Natural killer cell (primary cell): ENCODE results near the gene TCHP. TPM values are rescaled to one million over a fixed set of nuclear protein-coding genes. Genes with fewer than 3 reads are reported as not detected.

Experiments
- ATAC-seq, 3 donors: fragments of 150-1000 bp in 2 of 3; fragments of 200-7000 bp in 1 of 3; cut with Tn5 transposase; 1 replicate in 1 of 3; 2 replicates in 2 of 3; pipeline ENCODE4 v1.10.0; 2021; ENCODE audit warnings: mild to moderate bottlenecking in 2 of 3, moderate library complexity in 2 of 3
- DNase-seq, 2 donors: peaks; one replicate each; pipeline versions ENCODE4 v3.0.0 to v3.0.0-alpha.2; 2013 to 2021; ENCODE audit warnings: mixed read lengths in 1 of 2
- H3K27ac ChIP-seq: one replicate; pipeline ENCODE4 v1.5.1; 2013; ENCODE audit warnings: mild to moderate bottlenecking, low read length
- H3K27me3 ChIP-seq: one replicate; pipeline ENCODE4 v1.6.1; 2013; ENCODE audit warnings: low read length; ENCODE audit not compliant: control insufficient read depth, insufficient read depth
- H3K36me3 ChIP-seq: one replicate; pipeline ENCODE4 v1.6.1; 2013; ENCODE audit warnings: low read length; ENCODE audit not compliant: control insufficient read depth, insufficient read depth
- H3K4me1 ChIP-seq: one replicate; pipeline ENCODE4 v1.6.1; 2013; ENCODE audit warnings: low read length; ENCODE audit not compliant: control insufficient read depth, insufficient read depth
- H3K4me3 ChIP-seq: one replicate; pipeline ENCODE4 v1.5.1; 2013; ENCODE audit warnings: low read length
- H3K9me3 ChIP-seq: one replicate; pipeline ENCODE4 v1.6.1; 2013; ENCODE audit warnings: low read length; ENCODE audit not compliant: control insufficient read depth, insufficient read depth
- H3K27ac Mint-ChIP-seq, 2 donors: one replicate each; pipeline ENCODE4 v1.8.0; 2022; ENCODE audit warnings: mild to moderate bottlenecking in 2 of 2, mixed read lengths in 2 of 2, moderate library complexity in 1 of 2
- H3K27me3 Mint-ChIP-seq, 2 donors: one replicate each; pipeline ENCODE4 v1.8.0; 2022; ENCODE audit warnings: low read depth in 2 of 2, mixed read lengths in 2 of 2
- H3K36me3 Mint-ChIP-seq: one replicate; pipeline ENCODE4 v1.8.0; 2022; ENCODE audit warnings: mixed read lengths
- H3K4me1 Mint-ChIP-seq, 2 donors: one replicate each; pipeline ENCODE4 v1.8.0; 2022; ENCODE audit warnings: mixed read lengths in 2 of 2
- H3K4me3 Mint-ChIP-seq: one replicate; pipeline ENCODE4 v1.8.0; 2022; ENCODE audit warnings: mild to moderate bottlenecking, moderate library complexity, mixed read lengths
- H3K9me3 Mint-ChIP-seq, 2 donors: one replicate each; pipeline ENCODE4 v1.8.0; 2022; ENCODE audit warnings: mixed read lengths in 2 of 2
- WGBS: methylation state at CpG from one replicate; pipeline ENCODE4 v1.1.7; 2013; ENCODE audit warnings: missing lambda C conversion rate; ENCODE audit not compliant: insufficient coverage; 5-methylcytosine and 5-hydroxymethylcytosine counted together
- intact Hi-C: fragments of 100-400 bp; cut with micrococcal nuclease; formaldehyde crosslinking; loops from one replicate; pipeline ENCODE4 v1.14.2; 2022
- total RNA-seq, 4 donors: library from RNA; stranded (reverse); fragments of 120-200 nt in 1 of 4; gene quantifications; one replicate each; pipeline versions ENCODE4 v1.2.3 to v1.2.4, GENCODE V29; 2013 to 2022
- TF ChIP-seq, protein P1 (sequence below): fragments of 200-600 bp; IDR thresholded peaks from one replicate; pipeline ENCODE4 v1.8.0; 2022; ENCODE audit warnings: antibody characterized with exemption

The TCHP gene
- total RNA-seq, 3 donors from 2014 or later (not counting 1 experiment from before 2014, with no cell fraction given): 33.7 to 42.5 (median 38.7) TPM

DNA sequence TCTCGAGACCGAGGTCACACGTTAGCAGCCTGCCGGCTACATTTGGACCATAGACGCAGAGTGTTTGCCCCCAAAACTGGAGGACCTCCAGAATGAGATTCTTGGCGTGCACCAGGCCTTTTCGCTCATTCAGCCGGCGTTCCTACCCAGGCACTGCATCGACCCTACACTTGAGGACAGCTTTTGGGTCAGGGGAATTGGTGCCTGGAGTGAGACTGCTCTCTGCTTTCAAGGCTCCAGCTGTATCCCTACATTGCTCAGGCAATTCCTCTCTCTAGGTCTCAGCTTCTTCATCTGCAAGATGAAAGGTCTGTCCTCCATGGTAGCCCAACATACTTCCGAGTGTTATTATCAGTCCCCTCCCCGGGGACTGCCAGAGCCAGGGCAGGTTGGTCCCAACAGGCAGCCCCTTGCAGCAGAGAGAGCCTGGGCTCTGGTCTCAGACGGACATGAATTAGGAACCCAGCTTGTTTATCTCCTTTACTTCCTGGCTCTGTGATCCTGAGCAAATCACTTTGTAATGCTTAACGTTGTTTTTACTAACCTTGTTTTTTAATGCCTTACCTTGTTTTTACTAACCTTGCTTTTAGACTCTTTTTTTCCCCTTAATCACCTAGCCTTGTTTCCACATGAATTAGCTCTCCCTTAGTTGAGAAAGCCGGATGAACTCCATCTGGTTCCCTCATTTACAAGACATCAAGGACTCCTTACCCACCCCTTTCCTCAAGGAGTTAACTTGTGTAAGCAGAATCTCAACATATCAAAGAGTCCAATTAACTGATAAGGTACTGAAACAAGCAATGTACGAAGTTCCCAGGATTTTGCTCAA lies 892 bp downstream of the TCHP start:
- H3K4me1 ChIP-seq: peaks cover 24% of the 10 kb centered on the region
- DNase-seq: no peak
- Mint-ChIP-seq H3K27ac (peak overlapping the region; percentile 95 to 96), H3K9me3 (no peaks in the 10 kb centered on the region), H3K27me3 (no peaks in the 10 kb centered on the region), H3K4me1 (peaks cover 25 to 32% of the 10 kb centered on the region in 2 donors), H3K36me3 (peaks cover 14% of the 10 kb centered on the region), H3K4me3 (peak overlapping the region; percentile 99)
- peaks cover 32% of the 10 kb centered on the region for H3K36me3 ChIP-seq
- peak overlapping the region; percentile 22 for H3K27ac ChIP-seq
- H3K4me3 ChIP-seq: peak overlapping the region; percentile 77
- no peaks in the 10 kb centered on the region for H3K27me3 ChIP-seq
- intact Hi-C loops: loop anchor here (1.0 to 5.0 kb wide), 3 partner anchors 20 to 96 kb away; partner anchors contain the start of genes ANKRD13A, GIT2 and GLTP
- 10% methylated on average over 16 of the region's 16 CpGs for WGBS
- TF ChIP-seq, protein P1, sequence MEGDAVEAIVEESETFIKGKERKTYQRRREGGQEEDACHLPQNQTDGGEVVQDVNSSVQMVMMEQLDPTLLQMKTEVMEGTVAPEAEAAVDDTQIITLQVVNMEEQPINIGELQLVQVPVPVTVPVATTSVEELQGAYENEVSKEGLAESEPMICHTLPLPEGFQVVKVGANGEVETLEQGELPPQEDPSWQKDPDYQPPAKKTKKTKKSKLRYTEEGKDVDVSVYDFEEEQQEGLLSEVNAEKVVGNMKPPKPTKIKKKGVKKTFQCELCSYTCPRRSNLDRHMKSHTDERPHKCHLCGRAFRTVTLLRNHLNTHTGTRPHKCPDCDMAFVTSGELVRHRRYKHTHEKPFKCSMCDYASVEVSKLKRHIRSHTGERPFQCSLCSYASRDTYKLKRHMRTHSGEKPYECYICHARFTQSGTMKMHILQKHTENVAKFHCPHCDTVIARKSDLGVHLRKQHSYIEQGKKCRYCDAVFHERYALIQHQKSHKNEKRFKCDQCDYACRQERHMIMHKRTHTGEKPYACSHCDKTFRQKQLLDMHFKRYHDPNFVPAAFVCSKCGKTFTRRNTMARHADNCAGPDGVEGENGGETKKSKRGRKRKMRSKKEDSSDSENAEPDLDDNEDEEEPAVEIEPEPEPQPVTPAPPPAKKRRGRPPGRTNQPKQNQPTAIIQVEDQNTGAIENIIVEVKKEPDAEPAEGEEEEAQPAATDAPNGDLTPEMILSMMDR: no peak
- H3K9me3 ChIP-seq: no peaks in the 10 kb centered on the region
- ATAC-seq: peak in 1 of 3 donors; percentile 16

DNA sequence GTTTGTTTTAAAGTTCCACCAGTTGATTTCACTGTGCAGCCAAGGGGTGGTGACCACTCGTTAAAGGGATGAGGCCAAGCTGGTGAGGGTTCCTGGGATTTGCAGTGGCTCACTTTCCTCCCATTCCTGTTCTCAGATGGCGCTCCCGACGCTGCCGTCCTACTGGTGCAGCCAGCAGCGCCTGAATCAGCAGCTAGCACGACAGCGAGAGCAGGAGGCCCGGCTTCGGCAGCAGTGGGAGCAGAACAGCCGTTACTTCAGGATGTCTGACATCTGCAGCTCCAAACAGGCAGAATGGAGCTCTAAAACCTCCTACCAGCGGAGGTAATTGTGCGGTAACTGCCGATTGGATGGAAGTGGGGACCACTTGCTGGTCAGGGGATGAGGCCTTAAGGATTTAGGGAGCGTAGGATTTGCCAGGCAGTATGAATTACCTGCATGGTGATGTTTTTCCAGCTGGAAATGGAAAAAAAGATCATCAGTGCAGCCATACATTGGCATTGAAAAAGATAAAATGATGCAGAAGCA lies 2.9 kb downstream of the TCHP start:
- peaks cover 24% of the 10 kb centered on the region for H3K4me1 ChIP-seq
- no peaks in the 10 kb centered on the region for H3K27me3 ChIP-seq

DNA sequence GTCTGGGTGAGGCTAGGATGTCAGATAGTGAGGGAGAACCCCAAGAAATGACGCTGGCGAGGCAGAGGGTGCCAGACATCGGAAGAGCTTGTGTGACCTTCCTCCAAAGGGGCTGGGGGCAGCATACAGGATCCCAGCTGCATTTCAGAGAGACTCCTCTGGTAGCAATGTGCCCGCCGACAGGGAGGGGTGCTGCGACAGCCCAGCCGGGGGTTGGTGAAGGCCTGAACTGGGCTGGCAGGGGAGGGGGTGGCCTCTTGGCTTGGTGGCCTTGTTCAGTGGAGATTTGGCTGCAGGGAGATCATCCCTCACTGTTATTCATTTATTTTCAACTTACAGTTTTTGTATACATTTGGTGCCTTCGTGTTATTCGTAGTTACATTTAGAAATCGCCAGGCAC lies 5.2 kb downstream of the TCHP start:
- no peak overlapping the region for H3K27ac ChIP-seq

More for the DNA sequence above, 2.9 kb downstream of the TCHP start:
- Histone ChIP-seq H3K4me3 (no peak overlapping the region), H3K36me3 (peaks cover 52% of the 10 kb centered on the region), H3K27ac (no peak overlapping the region), H3K9me3 (no peaks in the 10 kb centered on the region)
- H3K27ac Mint-ChIP-seq: no peak overlapping the region
- ATAC-seq (no peak), DNase-seq (no peak)
- no peaks in the 10 kb centered on the region for H3K9me3 Mint-ChIP-seq
- 97% methylated on average over 15 of the region's 15 CpGs for WGBS
- peaks cover 25 to 33% of the 10 kb centered on the region in 2 donors for H3K4me1 Mint-ChIP-seq
- H3K4me3 Mint-ChIP-seq: no peak overlapping the region
- peaks cover 15% of the 10 kb centered on the region for H3K36me3 Mint-ChIP-seq
- intact Hi-C loops: loop anchor here (5.0 kb wide), 1 partner anchor 94 kb away; the partner anchor contains the start of genes ANKRD13A and GIT2
- TF ChIP-seq, protein P1: no peak
- no peaks in the 10 kb centered on the region for H3K27me3 Mint-ChIP-seq

More for the DNA sequence above, 5.2 kb downstream of the TCHP start:
- peaks cover 27% of the 10 kb centered on the region for H3K36me3 Mint-ChIP-seq
- TF ChIP-seq, protein P1: no peak
- no peaks in the 10 kb centered on the region for H3K27me3 ChIP-seq
- H3K36me3 ChIP-seq: peaks cover 68% of the 10 kb centered on the region
- no peak overlapping the region for H3K4me3 ChIP-seq
- H3K4me1 ChIP-seq: peaks cover 15% of the 10 kb centered on the region
- peaks cover 19 to 32% of the 10 kb centered on the region in 2 donors for H3K4me1 Mint-ChIP-seq
- no peaks in the 10 kb centered on the region for H3K9me3 Mint-ChIP-seq
- WGBS: 96% methylated on average over 10 of the region's 10 CpGs
- H3K27ac Mint-ChIP-seq: peak overlapping the region in 1 of 2 donors; percentile 57
- no peaks in the 10 kb centered on the region for H3K27me3 Mint-ChIP-seq
- no peaks in the 10 kb centered on the region for H3K9me3 ChIP-seq
- ATAC-seq: no peak
- DNase-seq: no peak
- H3K4me3 Mint-ChIP-seq: no peak overlapping the region
- intact Hi-C loops: no loop called here
